Ishikawa (cell line): ENCODE data around the gene LSM12.

ENCODE experiments used
- CEBPB ChIP-seq: IDR thresholded peaks from 2 replicates; pipeline ENCODE4 v1.6.1; 2012
- EGR1 ChIP-seq: IDR thresholded peaks from 2 replicates; pipeline ENCODE4 v1.6.1; 2012
- EP300 ChIP-seq: IDR thresholded peaks from 2 replicates; pipeline ENCODE4 v1.6.1; 2012; ENCODE audit warnings: borderline replicate concordance
- FOXM1 ChIP-seq: IDR thresholded peaks from 2 replicates; pipeline ENCODE4 v1.6.1; 2012; ENCODE audit warnings: low read depth, borderline replicate concordance
- NFIC ChIP-seq: IDR thresholded peaks from 2 replicates; pipeline ENCODE4 v1.6.1; 2012
- RAD21 ChIP-seq: IDR thresholded peaks from 2 replicates; pipeline ENCODE4 v1.6.1; 2012; ENCODE audit warnings: low read depth
- TAF1 ChIP-seq: IDR thresholded peaks from 2 replicates; pipeline ENCODE4 v1.6.1; 2012; ENCODE audit warnings: low read depth, mild to moderate bottlenecking
- TCF12 ChIP-seq: IDR thresholded peaks from 2 replicates; pipeline ENCODE4 v1.6.1; 2012; ENCODE audit warnings: low read depth
- YY1 ChIP-seq: IDR thresholded peaks from 2 replicates; pipeline ENCODE4 v1.6.1; 2012; ENCODE audit warnings: low read depth
- ZBTB7A ChIP-seq: IDR thresholded peaks from 2 replicates; pipeline ENCODE4 v1.6.1; 2012; ENCODE audit warnings: low read depth
- TF ChIP-seq, protein P1 (sequence below): IDR thresholded peaks from 2 replicates; pipeline ENCODE4 v1.6.1; 2012
- TF ChIP-seq, protein P2 (sequence below): IDR thresholded peaks from 2 replicates; pipeline ENCODE4 v1.6.1; 2012; ENCODE audit warnings: low read depth, mild to moderate bottlenecking

- no peak for TF ChIP-seq EP300
- TF ChIP-seq NFIC: no peak
- TF ChIP-seq TCF12: no peak
- TF ChIP-seq EGR1: no peak
- TF ChIP-seq TAF1: no peak
- TF ChIP-seq, protein P1, sequence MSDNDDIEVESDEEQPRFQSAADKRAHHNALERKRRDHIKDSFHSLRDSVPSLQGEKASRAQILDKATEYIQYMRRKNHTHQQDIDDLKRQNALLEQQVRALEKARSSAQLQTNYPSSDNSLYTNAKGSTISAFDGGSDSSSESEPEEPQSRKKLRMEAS: no peak
- TF ChIP-seq, protein P2, sequence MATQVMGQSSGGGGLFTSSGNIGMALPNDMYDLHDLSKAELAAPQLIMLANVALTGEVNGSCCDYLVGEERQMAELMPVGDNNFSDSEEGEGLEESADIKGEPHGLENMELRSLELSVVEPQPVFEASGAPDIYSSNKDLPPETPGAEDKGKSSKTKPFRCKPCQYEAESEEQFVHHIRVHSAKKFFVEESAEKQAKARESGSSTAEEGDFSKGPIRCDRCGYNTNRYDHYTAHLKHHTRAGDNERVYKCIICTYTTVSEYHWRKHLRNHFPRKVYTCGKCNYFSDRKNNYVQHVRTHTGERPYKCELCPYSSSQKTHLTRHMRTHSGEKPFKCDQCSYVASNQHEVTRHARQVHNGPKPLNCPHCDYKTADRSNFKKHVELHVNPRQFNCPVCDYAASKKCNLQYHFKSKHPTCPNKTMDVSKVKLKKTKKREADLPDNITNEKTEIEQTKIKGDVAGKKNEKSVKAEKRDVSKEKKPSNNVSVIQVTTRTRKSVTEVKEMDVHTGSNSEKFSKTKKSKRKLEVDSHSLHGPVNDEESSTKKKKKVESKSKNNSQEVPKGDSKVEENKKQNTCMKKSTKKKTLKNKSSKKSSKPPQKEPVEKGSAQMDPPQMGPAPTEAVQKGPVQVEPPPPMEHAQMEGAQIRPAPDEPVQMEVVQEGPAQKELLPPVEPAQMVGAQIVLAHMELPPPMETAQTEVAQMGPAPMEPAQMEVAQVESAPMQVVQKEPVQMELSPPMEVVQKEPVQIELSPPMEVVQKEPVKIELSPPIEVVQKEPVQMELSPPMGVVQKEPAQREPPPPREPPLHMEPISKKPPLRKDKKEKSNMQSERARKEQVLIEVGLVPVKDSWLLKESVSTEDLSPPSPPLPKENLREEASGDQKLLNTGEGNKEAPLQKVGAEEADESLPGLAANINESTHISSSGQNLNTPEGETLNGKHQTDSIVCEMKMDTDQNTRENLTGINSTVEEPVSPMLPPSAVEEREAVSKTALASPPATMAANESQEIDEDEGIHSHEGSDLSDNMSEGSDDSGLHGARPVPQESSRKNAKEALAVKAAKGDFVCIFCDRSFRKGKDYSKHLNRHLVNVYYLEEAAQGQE: no peak
- TF ChIP-seq ZBTB7A: no peak
- no peak for TF ChIP-seq FOXM1
- TF ChIP-seq CEBPB: no peak
- TF ChIP-seq YY1: no peak
- TF ChIP-seq RAD21: no peak
Observed at GRCh38 chr17:43988301-43988700, 78.2 kb downstream of the LSM12 start.
